Measurements from ENCODE around the gene CCDC160.

The CCDC160 gene

DNA sequence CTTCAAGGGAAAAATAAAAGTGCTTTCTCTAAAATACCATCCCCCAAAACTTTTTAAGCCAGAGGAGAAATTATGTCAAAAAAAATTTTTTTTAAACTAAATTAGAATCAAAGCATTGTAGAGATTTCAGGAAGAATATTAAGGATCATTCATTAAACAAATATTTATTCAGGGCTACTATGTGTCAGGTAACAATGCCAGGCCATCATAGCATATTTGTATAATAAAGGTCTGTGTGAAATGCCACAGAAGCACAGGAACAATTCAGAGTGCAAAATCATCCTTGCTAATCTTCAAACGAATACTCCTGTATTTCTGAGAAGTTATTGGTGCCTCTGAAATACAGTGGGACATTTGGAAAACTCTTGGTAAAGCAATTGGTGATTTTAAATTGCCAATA is 2.0 kb downstream of the CCDC160 start:
- no peaks in the 10 kb centered on the region for H3K27me3 ChIP-seq (ENCODE audit: low read length)
- no peak overlapping the region for H3K4me3 ChIP-seq (ENCODE audit: insufficient read depth, low read length, poor library complexity, severe bottlenecking)
- H2AFZ ChIP-seq (ENCODE audit: low read depth, low read length, severe bottlenecking): no peak overlapping the region
- no peak overlapping the region for H3K27ac ChIP-seq (ENCODE audit: low read depth, low read length)
- TF ChIP-seq, protein P1, sequence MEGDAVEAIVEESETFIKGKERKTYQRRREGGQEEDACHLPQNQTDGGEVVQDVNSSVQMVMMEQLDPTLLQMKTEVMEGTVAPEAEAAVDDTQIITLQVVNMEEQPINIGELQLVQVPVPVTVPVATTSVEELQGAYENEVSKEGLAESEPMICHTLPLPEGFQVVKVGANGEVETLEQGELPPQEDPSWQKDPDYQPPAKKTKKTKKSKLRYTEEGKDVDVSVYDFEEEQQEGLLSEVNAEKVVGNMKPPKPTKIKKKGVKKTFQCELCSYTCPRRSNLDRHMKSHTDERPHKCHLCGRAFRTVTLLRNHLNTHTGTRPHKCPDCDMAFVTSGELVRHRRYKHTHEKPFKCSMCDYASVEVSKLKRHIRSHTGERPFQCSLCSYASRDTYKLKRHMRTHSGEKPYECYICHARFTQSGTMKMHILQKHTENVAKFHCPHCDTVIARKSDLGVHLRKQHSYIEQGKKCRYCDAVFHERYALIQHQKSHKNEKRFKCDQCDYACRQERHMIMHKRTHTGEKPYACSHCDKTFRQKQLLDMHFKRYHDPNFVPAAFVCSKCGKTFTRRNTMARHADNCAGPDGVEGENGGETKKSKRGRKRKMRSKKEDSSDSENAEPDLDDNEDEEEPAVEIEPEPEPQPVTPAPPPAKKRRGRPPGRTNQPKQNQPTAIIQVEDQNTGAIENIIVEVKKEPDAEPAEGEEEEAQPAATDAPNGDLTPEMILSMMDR (IDR thresholded peaks at IDR 0.05; ENCODE audit: insufficient read depth, low read length, poor library complexity, severe bottlenecking): no peak
- TF ChIP-seq EZH2phosphoT487 (conservative IDR thresholded peaks at IDR 0.05; ENCODE audit: low read length): no peak
- H3K36me3 ChIP-seq (ENCODE audit: low read length): no peaks in the 10 kb centered on the region
- no peak overlapping the region for H3K9ac ChIP-seq (ENCODE audit: low read length)
- no peaks in the 10 kb centered on the region for H4K20me1 ChIP-seq (ENCODE audit: low read depth, low read length)
- H3K9me2 ChIP-seq (replicated peaks; ENCODE audit: insufficient read depth, low read length): no peaks in the 10 kb centered on the region
- H3K79me2 ChIP-seq (ENCODE audit: insufficient read depth, low read length): no peaks in the 10 kb centered on the region
- no peak overlapping the region for H3K4me2 ChIP-seq (ENCODE audit: low read depth, low read length, poor library complexity, severe bottlenecking)
- H3K9me3 ChIP-seq (ENCODE audit: insufficient read depth, low read length): no peaks in the 10 kb centered on the region
- no peaks in the 10 kb centered on the region for H3F3A ChIP-seq (ENCODE audit: insufficient read depth)

DNA sequence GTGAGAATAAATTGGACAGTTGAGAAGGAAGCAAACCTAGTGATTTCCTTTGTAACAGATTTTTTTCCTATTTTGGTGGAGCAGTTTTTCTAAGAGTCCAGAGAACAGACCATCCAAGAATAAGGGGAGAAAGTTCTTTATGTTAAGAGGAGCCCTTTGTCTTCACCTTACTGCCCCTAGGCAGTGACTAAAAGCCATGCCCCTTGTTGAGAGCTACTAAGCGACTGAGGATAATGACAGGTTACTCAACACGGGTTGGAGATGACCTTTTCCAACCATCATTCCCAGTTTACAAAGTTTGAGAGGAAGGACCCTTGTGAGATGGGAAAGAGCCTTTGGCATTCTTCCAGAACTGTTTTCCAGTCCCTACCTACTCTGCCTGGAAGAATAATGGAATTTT is 3.2 kb downstream of the CCDC160 start:
- no peaks in the 10 kb centered on the region for H3K9me3 ChIP-seq (ENCODE audit: insufficient read depth, low read length)
- H4K20me1 ChIP-seq (ENCODE audit: low read depth, low read length): no peaks in the 10 kb centered on the region
- no peak overlapping the region for H3K4me3 ChIP-seq (ENCODE audit: insufficient read depth, low read length, poor library complexity, severe bottlenecking)
- no peaks in the 10 kb centered on the region for H3K79me2 ChIP-seq (ENCODE audit: insufficient read depth, low read length)
- no peak overlapping the region for H2AFZ ChIP-seq (ENCODE audit: low read depth, low read length, severe bottlenecking)
- TF ChIP-seq EZH2phosphoT487 (conservative IDR thresholded peaks at IDR 0.05; ENCODE audit: low read length): no peak
- TF ChIP-seq, protein P1 (IDR thresholded peaks at IDR 0.05; ENCODE audit: insufficient read depth, low read length, poor library complexity, severe bottlenecking): no peak
- H3K9ac ChIP-seq (ENCODE audit: low read length): no peak overlapping the region
- H3K27ac ChIP-seq (ENCODE audit: low read depth, low read length): no peak overlapping the region
- no peak overlapping the region for H3K4me2 ChIP-seq (ENCODE audit: low read depth, low read length, poor library complexity, severe bottlenecking)
- no peaks in the 10 kb centered on the region for H3K27me3 ChIP-seq (ENCODE audit: low read length)
- H3F3A ChIP-seq (ENCODE audit: insufficient read depth): no peaks in the 10 kb centered on the region
- H3K9me2 ChIP-seq (replicated peaks; ENCODE audit: insufficient read depth, low read length): no peaks in the 10 kb centered on the region
- no peaks in the 10 kb centered on the region for H3K36me3 ChIP-seq (ENCODE audit: low read length)

DNA sequence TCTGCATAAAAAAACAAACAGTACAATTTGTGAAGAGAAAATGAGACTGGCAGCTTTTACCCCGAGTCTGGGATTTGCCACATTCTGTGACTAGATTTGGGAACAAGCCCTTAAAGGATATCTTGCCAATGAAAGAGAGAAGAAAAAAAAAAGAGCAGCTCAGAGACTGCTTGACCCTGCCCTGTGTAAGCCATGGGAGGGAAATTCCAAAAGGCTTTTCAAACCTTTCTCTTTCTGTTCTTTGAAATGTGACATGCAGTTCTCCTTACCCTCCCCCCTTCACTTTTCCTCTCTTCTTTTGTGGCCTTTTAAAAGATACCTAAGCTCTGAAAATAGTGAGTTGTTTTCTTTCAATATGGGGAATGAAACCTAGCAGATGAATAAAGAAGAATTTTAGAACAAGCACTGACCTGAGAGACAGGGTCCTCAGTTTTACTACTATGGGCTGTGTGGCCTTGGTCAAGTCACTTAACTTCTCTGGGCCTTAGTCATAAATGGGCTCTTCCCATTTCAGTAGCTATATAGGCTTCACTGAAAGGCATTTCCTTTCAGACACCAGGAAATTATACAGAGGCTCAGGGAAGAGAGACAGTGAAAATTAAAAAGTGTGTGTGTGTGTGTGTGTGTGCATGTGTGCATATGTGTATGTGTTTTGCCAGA is 5.1 kb downstream of the CCDC160 start:
- no peaks in the 10 kb centered on the region for H4K20me1 ChIP-seq (ENCODE audit: low read depth, low read length)
- no peak overlapping the region for H3K4me2 ChIP-seq (ENCODE audit: low read depth, low read length, poor library complexity, severe bottlenecking)
- H2AFZ ChIP-seq (ENCODE audit: low read depth, low read length, severe bottlenecking): no peak overlapping the region
- no peaks in the 10 kb centered on the region for H3K79me2 ChIP-seq (ENCODE audit: insufficient read depth, low read length)
- no peak overlapping the region for H3K27ac ChIP-seq (ENCODE audit: low read depth, low read length)
- H3K9me3 ChIP-seq (ENCODE audit: insufficient read depth, low read length): no peaks in the 10 kb centered on the region
- H3K27me3 ChIP-seq (ENCODE audit: low read length): no peaks in the 10 kb centered on the region
- H3K4me3 ChIP-seq (ENCODE audit: insufficient read depth, low read length, poor library complexity, severe bottlenecking): no peak overlapping the region
- no peaks in the 10 kb centered on the region for H3K9me2 ChIP-seq (replicated peaks; ENCODE audit: insufficient read depth, low read length)
- TF ChIP-seq, protein P1 (IDR thresholded peaks at IDR 0.05; ENCODE audit: insufficient read depth, low read length, poor library complexity, severe bottlenecking): no peak
- TF ChIP-seq EZH2phosphoT487 (conservative IDR thresholded peaks at IDR 0.05; ENCODE audit: low read length): no peak
- H3K36me3 ChIP-seq (ENCODE audit: low read length): no peaks in the 10 kb centered on the region
- H3K9ac ChIP-seq (ENCODE audit: low read length): no peak overlapping the region
- H3F3A ChIP-seq (ENCODE audit: insufficient read depth): no peaks in the 10 kb centered on the region
